H9 (cell line): ENCODE results near the gene PPP2R1A. TPM values are rescaled to one million over a fixed set of nuclear protein-coding genes. Genes with fewer than 3 reads are reported as not detected.

Experiments used
- DNase-seq: peaks from one replicate; pipeline ENCODE4 v3.0.0-alpha.2; 2017
- H2AFZ ChIP-seq: one replicate; pipeline ENCODE4 v1.6.1; 2013; ENCODE audit warnings: mild to moderate bottlenecking, low read length, control low read depth, moderate library complexity
- H2AK5ac ChIP-seq: 2 replicates; pipeline ENCODE4 v1.6.1; 2013; ENCODE audit warnings: low read length, control low read depth, mixed read lengths; ENCODE audit not compliant: insufficient read length
- H2BK120ac ChIP-seq: one replicate; pipeline ENCODE4 v1.6.1; 2013; ENCODE audit warnings: low read depth, mild to moderate bottlenecking, low read length, control low read depth, inconsistent platforms; ENCODE audit not compliant: poor library complexity, severe bottlenecking
- H2BK12ac ChIP-seq: 2 replicates; pipeline ENCODE4 v1.6.1; 2013; ENCODE audit warnings: low read length, control low read depth, mixed read lengths, low read depth; ENCODE audit not compliant: insufficient read length
- H2BK15ac ChIP-seq: 2 replicates; pipeline ENCODE4 v1.6.1; 2013; ENCODE audit warnings: low read depth, low read length, control low read depth
- H2BK20ac ChIP-seq: one replicate; pipeline ENCODE4 v1.6.1; 2013; ENCODE audit warnings: low read depth, mild to moderate bottlenecking, low read length, control low read depth, inconsistent platforms; ENCODE audit not compliant: poor library complexity, severe bottlenecking
- H2BK5ac ChIP-seq: 2 replicates; pipeline ENCODE4 v1.6.1; 2013; ENCODE audit warnings: low read length, control low read depth, mixed read lengths; ENCODE audit not compliant: insufficient read length
- H3K14ac ChIP-seq: 2 replicates; pipeline ENCODE4 v1.6.1; 2013; ENCODE audit warnings: low read length, control low read depth; ENCODE audit not compliant: insufficient read depth
- H3K18ac ChIP-seq: 2 replicates; pipeline ENCODE4 v1.6.1; 2013; ENCODE audit warnings: low read depth, mild to moderate bottlenecking, mixed read lengths, low read length, control low read depth; ENCODE audit not compliant: insufficient read length
- H3K23ac ChIP-seq: 2 replicates; pipeline ENCODE4 v1.6.1; 2013; ENCODE audit warnings: low read length, control low read depth, mixed read lengths, low read depth; ENCODE audit not compliant: insufficient read length
- H3K23me2 ChIP-seq: 2 replicates; pipeline ENCODE4 v1.6.1; 2013; ENCODE audit warnings: low read depth, mild to moderate bottlenecking, mixed read lengths, low read length, control low read depth; ENCODE audit not compliant: insufficient read length, poor library complexity, severe bottlenecking
- H3K27ac ChIP-seq: 2 replicates; pipeline ENCODE4 v1.5.1; 2013; ENCODE audit warnings: low read length, control low read depth, mixed read lengths, low read depth; ENCODE audit not compliant: insufficient read length
- H3K27me3 ChIP-seq: 2 replicates; pipeline ENCODE4 v1.6.1; 2013; ENCODE audit warnings: low read length, control low read depth, inconsistent platforms; ENCODE audit not compliant: insufficient read depth
- H3K4ac ChIP-seq: 2 replicates; pipeline ENCODE4 v1.6.1; 2013; ENCODE audit warnings: low read depth, mild to moderate bottlenecking, control low read depth, inconsistent platforms, low read length, moderate library complexity
- H3K4me1 ChIP-seq: 2 replicates; pipeline ENCODE4 v1.6.1; 2013; ENCODE audit warnings: low read length, control low read depth, inconsistent platforms; ENCODE audit not compliant: insufficient read depth
- H3K4me2 ChIP-seq: 2 replicates; pipeline ENCODE4 v1.6.1; 2013; ENCODE audit warnings: low read length, control low read depth, mixed read lengths; ENCODE audit not compliant: insufficient read length, insufficient read depth
- H3K56ac ChIP-seq: 2 replicates; pipeline ENCODE4 v1.6.1; 2013; ENCODE audit warnings: low read depth, mild to moderate bottlenecking, mixed read lengths, low read length, control low read depth; ENCODE audit not compliant: insufficient read length
- H3K79me1 ChIP-seq: 2 replicates; pipeline ENCODE4 v1.6.1; 2013; ENCODE audit warnings: low read depth, mild to moderate bottlenecking, moderate library complexity, low read length, control low read depth, inconsistent platforms; ENCODE audit not compliant: insufficient read depth, poor library complexity, severe bottlenecking
- H3K79me2 ChIP-seq: 2 replicates; pipeline ENCODE4 v1.6.1; 2013; ENCODE audit warnings: low read length, control low read depth, inconsistent platforms; ENCODE audit not compliant: insufficient read depth
- H3K9ac ChIP-seq: 2 replicates; pipeline ENCODE4 v1.6.1; 2013; ENCODE audit warnings: low read length, control low read depth, mixed read lengths; ENCODE audit not compliant: insufficient read length; ENCODE audit errors: extremely low read depth
- H3K9me3 ChIP-seq: one replicate; pipeline ENCODE4 v1.6.1; 2013; ENCODE audit warnings: low read depth, low read length, inconsistent platforms; ENCODE audit not compliant: control insufficient read depth
- H3T11ph ChIP-seq: one replicate; pipeline ENCODE4 v1.6.1; 2013; ENCODE audit warnings: mild to moderate bottlenecking, low read length, control low read depth, inconsistent platforms
- H4K20me1 ChIP-seq: one replicate; pipeline ENCODE4 v1.6.1; 2013; ENCODE audit not compliant: control insufficient read depth, insufficient read length, insufficient read depth
- H4K5ac ChIP-seq: 2 replicates; pipeline ENCODE4 v1.6.1; 2013; ENCODE audit warnings: low read depth, mild to moderate bottlenecking, mixed read lengths, low read length, control low read depth; ENCODE audit not compliant: insufficient read length
- H4K8ac ChIP-seq: replicated peaks from 2 replicates; pipeline ENCODE4 v1.6.1; 2013; ENCODE audit warnings: low read length, control low read depth, mixed read lengths, low read depth; ENCODE audit not compliant: insufficient read length
- H4K91ac ChIP-seq: 2 replicates; pipeline ENCODE4 v1.6.1; 2013; ENCODE audit warnings: low read depth, mild to moderate bottlenecking, moderate library complexity, mixed read lengths, low read length, control low read depth; ENCODE audit not compliant: insufficient read length
- H3K27ac Mint-ChIP-seq, 3 experiments: 2 replicates in 2 of 3; 3 replicates in 1 of 3; pipeline ENCODE4 v1.8.0; 2020 to 2021; ENCODE audit warnings: mixed read lengths in 3 of 3, mild to moderate bottlenecking in 1 of 3, moderate library complexity in 1 of 3
- H3K27me3 Mint-ChIP-seq: 2 replicates; pipeline ENCODE4 v1.8.0; 2021; ENCODE audit warnings: low read depth, mild to moderate bottlenecking, moderate library complexity, mixed read lengths
- H3K36me3 Mint-ChIP-seq, 3 experiments: 2 replicates in 2 of 3; 3 replicates in 1 of 3; pipeline ENCODE4 v1.8.0; 2020 to 2021; ENCODE audit warnings: low read depth in 3 of 3, mixed read lengths in 3 of 3; ENCODE audit not compliant: insufficient read depth in 1 of 3
- H3K4me1 Mint-ChIP-seq, 2 experiments: 2 replicates each; pipeline ENCODE4 v1.8.0; 2020; ENCODE audit warnings: mixed read lengths in 2 of 2
- H3K4me3 Mint-ChIP-seq, 2 experiments: 2 replicates in 1 of 2; 3 replicates in 1 of 2; pipeline ENCODE4 v1.8.0; 2020 to 2021; ENCODE audit warnings: mild to moderate bottlenecking in 2 of 2, mixed read lengths in 2 of 2, moderate library complexity in 1 of 2
- H3K9me3 Mint-ChIP-seq, 2 experiments: 2 replicates in 1 of 2; 3 replicates in 1 of 2; pipeline ENCODE4 v1.8.0; 2020; ENCODE audit warnings: mild to moderate bottlenecking in 2 of 2, mixed read lengths in 2 of 2, moderate library complexity in 1 of 2
- WGBS: extraction: QIAGEN DNeasy Blood & Tissue Kit; methylation state at CpG from one replicate; pipeline ENCODE4 v1.1.7; 2013; ENCODE audit warnings: missing lambda C conversion rate, low lambda C conversion rate, mixed read lengths; ENCODE audit not compliant: insufficient read length; ENCODE audit errors: extremely low coverage; 5-methylcytosine and 5-hydroxymethylcytosine counted together
- total RNA-seq: library from RNA; stranded (reverse); gene quantifications from 2 replicates; pipeline ENCODE4 v1.2.1, GENCODE V29; 2021
- TF ChIP-seq, protein P1 (sequence below): fragments of 200-600 bp; sonication (generic); conservative IDR thresholded peaks from 3 replicates; pipeline ENCODE4 v1.8.0; 2021; ENCODE audit warnings: antibody characterized with exemption, mild to moderate bottlenecking

PPP2R1A gene
- total RNA-seq, 1 experiment from 2014 or later = 432 TPM

DNA sequence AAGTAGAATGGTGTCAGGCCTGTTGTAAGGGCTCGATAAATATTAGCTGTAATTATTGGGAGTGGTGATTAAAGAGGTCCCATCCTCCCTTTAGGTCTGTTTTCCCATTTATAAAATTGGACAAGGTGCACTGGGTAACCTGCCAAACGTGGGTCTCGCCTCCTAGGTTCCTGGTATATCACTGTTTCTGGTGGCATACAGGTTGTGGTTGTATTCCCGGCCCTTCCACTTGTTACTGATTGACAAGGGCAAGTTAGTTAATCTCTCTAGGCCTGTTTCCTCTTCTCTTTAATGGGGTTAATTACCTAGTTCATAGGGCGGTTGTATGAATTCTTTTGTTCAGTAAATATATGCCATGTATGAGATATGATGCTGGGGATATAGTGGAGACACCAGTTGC lies 1.5 kb downstream of the PPP2R1A start:
- Histone ChIP-seq H4K5ac (no peak overlapping the region), H3K23ac (no peak overlapping the region), H3T11ph (no peak overlapping the region), H3K79me2 (peaks cover 39% of the 10 kb centered on the region), H3K4me1 (peaks cover 7% of the 10 kb centered on the region; the same call in 1 of the 2 replicates), H2BK5ac (no peak overlapping the region), H4K91ac (no peak overlapping the region), H3K27ac (no peak overlapping the region), H2BK20ac (no peak overlapping the region), H3K79me1 (peaks cover 7% of the 10 kb centered on the region), H3K14ac (no peak overlapping the region), H4K20me1 (no peaks in the 10 kb centered on the region), H2BK15ac (no peak overlapping the region), H3K23me2 (no peaks in the 10 kb centered on the region), H3K9me3 (no peaks in the 10 kb centered on the region), H2AFZ (no peak overlapping the region), H2BK120ac (no peak overlapping the region), H3K27me3 (no peaks in the 10 kb centered on the region), H2AK5ac (no peak overlapping the region), H2BK12ac (no peak overlapping the region), H3K4ac (no peak overlapping the region), H3K9ac (peak overlapping the region; percentile 86), H3K18ac (no peak overlapping the region), H3K56ac (no peak overlapping the region), H3K4me2 (peak overlapping the region; percentile 79), H4K8ac (no peak overlapping the region)
- DNase-seq = no peak
- TF ChIP-seq, protein P1, sequence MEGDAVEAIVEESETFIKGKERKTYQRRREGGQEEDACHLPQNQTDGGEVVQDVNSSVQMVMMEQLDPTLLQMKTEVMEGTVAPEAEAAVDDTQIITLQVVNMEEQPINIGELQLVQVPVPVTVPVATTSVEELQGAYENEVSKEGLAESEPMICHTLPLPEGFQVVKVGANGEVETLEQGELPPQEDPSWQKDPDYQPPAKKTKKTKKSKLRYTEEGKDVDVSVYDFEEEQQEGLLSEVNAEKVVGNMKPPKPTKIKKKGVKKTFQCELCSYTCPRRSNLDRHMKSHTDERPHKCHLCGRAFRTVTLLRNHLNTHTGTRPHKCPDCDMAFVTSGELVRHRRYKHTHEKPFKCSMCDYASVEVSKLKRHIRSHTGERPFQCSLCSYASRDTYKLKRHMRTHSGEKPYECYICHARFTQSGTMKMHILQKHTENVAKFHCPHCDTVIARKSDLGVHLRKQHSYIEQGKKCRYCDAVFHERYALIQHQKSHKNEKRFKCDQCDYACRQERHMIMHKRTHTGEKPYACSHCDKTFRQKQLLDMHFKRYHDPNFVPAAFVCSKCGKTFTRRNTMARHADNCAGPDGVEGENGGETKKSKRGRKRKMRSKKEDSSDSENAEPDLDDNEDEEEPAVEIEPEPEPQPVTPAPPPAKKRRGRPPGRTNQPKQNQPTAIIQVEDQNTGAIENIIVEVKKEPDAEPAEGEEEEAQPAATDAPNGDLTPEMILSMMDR = no peak
- Mint-ChIP-seq H3K36me3 (peaks cover 24 to 46% (median 44%) of the 10 kb centered on the region in 3 experiments), H3K27me3 (no peaks in the 10 kb centered on the region), H3K4me3 (peak overlapping the region; percentile 96 to 99), H3K4me1 (peaks cover 37 to 42% of the 10 kb centered on the region in 2 experiments), H3K9me3 (no peaks in the 10 kb centered on the region), H3K27ac (peak overlapping the region in 2 of 3 experiments; percentile 100; a peak in 5 of 7 replicates)
- WGBS = no CpG with 5 or more reads among the region's 5 CpGs
